Measurements from ENCODE around the gene ST7L. TPM values are rescaled to one million over a fixed set of nuclear protein-coding genes. Genes with fewer than 3 reads are reported as not detected.

Gene ST7L
- total and polyA plus RNA-seq, 2 donors (not counting 3 experiments of a cell fraction or from before 2014, with no cell fraction given): 12.3 to 28.4 TPM

DNA sequence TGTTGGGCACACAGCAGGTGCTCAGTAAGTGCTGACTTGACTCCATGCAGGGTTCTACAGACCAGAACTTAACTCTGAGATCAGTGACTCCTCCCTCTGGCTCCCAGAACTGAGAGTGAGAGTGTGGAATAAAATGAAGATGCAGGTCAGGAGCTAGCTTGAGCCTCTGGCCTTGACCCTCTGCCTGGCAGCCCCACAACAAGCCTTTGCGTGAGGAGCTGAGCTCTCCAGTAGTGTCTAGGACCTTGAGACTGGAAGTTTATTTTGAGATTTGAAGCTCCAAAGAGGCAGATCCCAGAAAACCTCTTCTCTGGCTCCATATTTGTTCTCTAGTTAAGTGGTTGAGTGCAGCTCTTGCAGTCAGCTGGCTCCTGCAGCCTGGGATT is 113.5 kb downstream of the ST7L start:
- FAIRE-seq (no peak), DNase-seq (ENCODE audit: low read depth, low spot score) (no peak)
- H3K4me3 ChIP-seq (replicated peaks in 1 of 3; ENCODE audit: insufficient read depth in 1 of 3, low read depth in 1 of 3, low read length in 3 of 3): no peak overlapping the region
- CTCF ChIA-PET: interaction anchor here (0.5 to 1.7 kb wide), 5 partner anchors 18 to 130 kb away, joined by 3 to 4 read pairs (median 3); no protein-coding TSS in a partner anchor
- H3K4me2 ChIP-seq (ENCODE audit: insufficient read depth, low read length): no peak overlapping the region
- H3K79me2 ChIP-seq (ENCODE audit: control insufficient read depth, insufficient read depth, low read length): no peaks in the 10 kb centered on the region
- no peak overlapping the region for H3K27ac ChIP-seq (ENCODE audit: insufficient read depth, low read depth, low read length)
- BruUV-seq (replicated peaks): no TSS peak
- peaks cover 11% of the 10 kb centered on the region for H3K4me1 ChIP-seq (ENCODE audit: control insufficient read depth, extremely low read depth, insufficient read depth, low read length)
- H3K27me3 ChIP-seq (ENCODE audit: control insufficient read depth in 2 of 2, insufficient read depth in 2 of 2, low read length in 2 of 2): peaks cover 9% of the 10 kb centered on the region in 2 experiments
- H3K9ac ChIP-seq (replicated peaks; ENCODE audit: extremely low read depth, insufficient read depth, low read length): no peak overlapping the region
- H3K36me3 ChIP-seq (ENCODE audit: control insufficient read depth in 2 of 2, extremely low read depth in 1 of 2, insufficient read depth in 2 of 2, low read length in 2 of 2): no peaks in the 10 kb centered on the region
- H3K9me1 ChIP-seq (replicated peaks; ENCODE audit: control insufficient read depth, extremely low read depth, insufficient read depth, low read length): no peaks in the 10 kb centered on the region
- no peaks in the 10 kb centered on the region for H3K9me3 ChIP-seq (replicated peaks; ENCODE audit: control insufficient read depth, insufficient read depth, low read length)
- no peak overlapping the region for H2AFZ ChIP-seq (ENCODE audit: low read depth, low read length)
- POLR2A ChIA-PET: no interaction called here
- TF ChIP-seq EZH2 (IDR thresholded peaks at IDR 0.05; ENCODE audit: borderline replicate concordance, low read depth, low read length, severe bottlenecking) (no peak), POLR2AphosphoS5 (IDR thresholded peaks at IDR 0.05; ENCODE audit: insufficient read depth, low read depth, low read length) (no peak), JUN (IDR thresholded peaks at IDR 0.05; ENCODE audit: borderline replicate concordance, insufficient read depth, insufficient read length, low read depth) (no peak), POLR2A (IDR thresholded peaks at IDR 0.05; ENCODE audit: low read depth, low read length) (no peak), MYC (IDR thresholded peaks at IDR 0.05; ENCODE audit: low read depth, low read length) (no peak), FOS (IDR thresholded peaks at IDR 0.05; ENCODE audit: borderline replicate concordance, insufficient read depth, low read length) (no peak), GATA2 (IDR thresholded peaks at IDR 0.05; ENCODE audit: insufficient read depth, insufficient read length, low read depth, low read length) (no peak)
- TF ChIP-seq, protein P1, sequence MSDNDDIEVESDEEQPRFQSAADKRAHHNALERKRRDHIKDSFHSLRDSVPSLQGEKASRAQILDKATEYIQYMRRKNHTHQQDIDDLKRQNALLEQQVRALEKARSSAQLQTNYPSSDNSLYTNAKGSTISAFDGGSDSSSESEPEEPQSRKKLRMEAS (IDR thresholded peaks at IDR 0.05; ENCODE audit: insufficient read depth, insufficient read length): no peak
- TF ChIP-seq, protein P2, sequence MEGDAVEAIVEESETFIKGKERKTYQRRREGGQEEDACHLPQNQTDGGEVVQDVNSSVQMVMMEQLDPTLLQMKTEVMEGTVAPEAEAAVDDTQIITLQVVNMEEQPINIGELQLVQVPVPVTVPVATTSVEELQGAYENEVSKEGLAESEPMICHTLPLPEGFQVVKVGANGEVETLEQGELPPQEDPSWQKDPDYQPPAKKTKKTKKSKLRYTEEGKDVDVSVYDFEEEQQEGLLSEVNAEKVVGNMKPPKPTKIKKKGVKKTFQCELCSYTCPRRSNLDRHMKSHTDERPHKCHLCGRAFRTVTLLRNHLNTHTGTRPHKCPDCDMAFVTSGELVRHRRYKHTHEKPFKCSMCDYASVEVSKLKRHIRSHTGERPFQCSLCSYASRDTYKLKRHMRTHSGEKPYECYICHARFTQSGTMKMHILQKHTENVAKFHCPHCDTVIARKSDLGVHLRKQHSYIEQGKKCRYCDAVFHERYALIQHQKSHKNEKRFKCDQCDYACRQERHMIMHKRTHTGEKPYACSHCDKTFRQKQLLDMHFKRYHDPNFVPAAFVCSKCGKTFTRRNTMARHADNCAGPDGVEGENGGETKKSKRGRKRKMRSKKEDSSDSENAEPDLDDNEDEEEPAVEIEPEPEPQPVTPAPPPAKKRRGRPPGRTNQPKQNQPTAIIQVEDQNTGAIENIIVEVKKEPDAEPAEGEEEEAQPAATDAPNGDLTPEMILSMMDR (IDR thresholded peaks at IDR 0.05; ENCODE audit: extremely low read depth in 1 of 2, insufficient read depth in 1 of 2, low read depth in 1 of 2, low read length in 2 of 2): no peak
- intact Hi-C loops (cut with micrococcal nuclease) (no loop called here), dilution Hi-C loops (cut with MboI; ENCODE audit: extremely low pct_ligation_motif_present, low sequenced_read_pairs) (no loop called here)
- no peaks in the 10 kb centered on the region for H4K20me1 ChIP-seq (replicated peaks; ENCODE audit: control insufficient read depth, extremely low read depth, insufficient read depth, low read length)
